Gastroesophageal sphincter (tissue), 4 donors: ENCODE results near the gene CSN1S1. TPM values are rescaled to one million over a fixed set of nuclear protein-coding genes. Genes with fewer than 3 reads are reported as not detected.

ENCODE experiments used
- ATAC-seq: fragments of 150-250 bp; one replicate; pipeline ENCODE4 v1.9.1; 2016; ENCODE audit warnings: mild to moderate bottlenecking, moderate library complexity
- H3K27ac ChIP-seq, 4 donors: fragments of 200-600 bp; sonication (generic) in 3 of 4; 1 replicate in 3 of 4; 2 replicates in 1 of 4; pipeline ENCODE4 v1.5.1; 2016 to 2019
- H3K27me3 ChIP-seq: fragments of 200-600 bp; sonication (generic); one replicate; pipeline ENCODE4 v1.5.1; 2019
- H3K36me3 ChIP-seq, 2 donors: fragments of 200-600 bp; sonication (generic); one replicate each; pipeline ENCODE4 v1.5.1; 2019; ENCODE audit warnings: control low read depth in 1 of 2
- H3K4me1 ChIP-seq, 3 donors: fragments of 200-600 bp; sonication (generic); 1 replicate in 2 of 3; 2 replicates in 1 of 3; pipeline ENCODE4 v1.5.1; 2016 to 2019; ENCODE audit warnings: control low read depth in 2 of 3
- H3K4me3 ChIP-seq, 2 donors: fragments of 200-600 bp; sonication (generic); one replicate each; pipeline ENCODE4 v1.5.1; 2019; ENCODE audit warnings: mild to moderate bottlenecking in 1 of 2, moderate library complexity in 1 of 2
- H3K9me3 ChIP-seq, 3 donors: fragments of 200-600 bp; sonication (generic); one replicate each; pipeline ENCODE4 v1.5.1; 2017 to 2019; ENCODE audit warnings: control low read depth in 2 of 3
- CTCF ChIP-seq, 4 experiments: fragments of 200-600 bp in 2 of 4; fragments of 450-650 bp in 2 of 4; sonication (generic) in 1 of 4; IDR thresholded peaks; one replicate each; pipeline ENCODE4 v1.5.1; 2017 to 2019; ENCODE audit warnings: antibody characterized with exemption in 4 of 4, mild to moderate bottlenecking in 2 of 4, moderate library complexity in 2 of 4
- EP300 ChIP-seq: sonication (generic); formaldehyde crosslinking; IDR thresholded peaks from one replicate; pipeline ENCODE4 v1.6.1; 2017; ENCODE audit warnings: antibody characterized with exemption, mild to moderate bottlenecking
- POLR2A ChIP-seq, 2 donors: fragments of 450-650 bp; IDR thresholded peaks; one replicate each; pipeline ENCODE4 v1.6.1; 2017; ENCODE audit warnings: antibody characterized with exemption in 2 of 2, mild to moderate bottlenecking in 2 of 2, moderate library complexity in 1 of 2
- POLR2AphosphoS5 ChIP-seq: sonication (generic); formaldehyde crosslinking; IDR thresholded peaks from one replicate; pipeline ENCODE4 v1.6.1; 2017; ENCODE audit warnings: antibody characterized with exemption
- WGBS, 2 donors: methylation state at CpG; one replicate each; pipeline ENCODE4 v1.1.5; 2018; ENCODE audit warnings: low coverage in 1 of 2; 5-methylcytosine and 5-hydroxymethylcytosine counted together
- total RNA-seq, 4 donors: library from RNA; depleted of rRNA; stranded (reverse); fragments of >200 nt; gene quantifications; one replicate each; pipeline ENCODE4 v1.1.0, GENCODE V29; 2016

CSN1S1 gene
- total RNA-seq, 4 donors from 2014 or later, result not detected

- Histone ChIP-seq H3K27me3 (no peaks in the 10 kb centered on the region), H3K4me1 (peaks cover 0 to 11% (median 0%) of the 10 kb centered on the region in 3 donors), H3K36me3 (no peaks in the 10 kb centered on the region), H3K4me3 (no peak overlapping the region), H3K27ac (no peak overlapping the region), H3K9me3 (no peaks in the 10 kb centered on the region)
- ATAC-seq, result peak; percentile 46
- no peak for TF ChIP-seq POLR2A (IDR thresholded peaks at IDR 0.05)
- TF ChIP-seq POLR2AphosphoS5, result no peak
- no peak for TF ChIP-seq EP300
- TF ChIP-seq CTCF (IDR thresholded peaks at IDR 0.05), result no peak
- 13 to 15% methylated on average over 2 of the region's 2 CpGs for WGBS, 2 donors
Measured at GRCh38 chr4:69984030-69984443, 53.2 kb downstream of the CSN1S1 start.

DNA sequence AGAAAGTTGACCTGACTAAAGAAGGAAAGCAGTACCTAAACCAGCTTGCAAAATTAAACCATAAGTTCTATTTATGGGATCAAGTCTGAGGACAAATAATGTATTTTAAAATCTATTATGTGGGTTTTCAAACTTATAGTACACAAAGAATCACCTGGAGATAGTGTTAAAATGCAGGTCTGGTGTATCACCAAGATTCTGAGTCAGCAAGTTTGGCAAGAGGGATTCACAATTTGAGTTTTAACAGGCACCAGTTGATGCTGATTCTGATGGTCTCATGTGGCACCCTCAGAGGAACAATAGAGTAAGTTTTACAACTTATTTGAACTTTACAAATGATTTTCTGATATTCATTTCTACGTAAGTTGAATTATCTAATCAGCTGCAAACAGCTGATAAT, 55.8 kb downstream of the CSN1S1 start:
- Histone ChIP-seq H3K9me3 (no peaks in the 10 kb centered on the region), H3K4me1 (peaks cover 0 to 11% (median 0%) of the 10 kb centered on the region in 3 donors), H3K36me3 (no peaks in the 10 kb centered on the region), H3K27ac (no peak overlapping the region), H3K4me3 (no peak overlapping the region), H3K27me3 (no peaks in the 10 kb centered on the region)
- WGBS, 2 donors, result 82 to 88% methylated on average over 1 of the region's 1 CpG
- TF ChIP-seq POLR2A (IDR thresholded peaks at IDR 0.05) (no peak), POLR2AphosphoS5 (no peak), CTCF (IDR thresholded peaks at IDR 0.05) (no peak), EP300 (no peak)
- no peak for ATAC-seq

- WGBS, 2 donors, result 59 to 66% methylated on average over 4 of the region's 4 CpGs
- Histone ChIP-seq H3K27me3 (no peaks in the 10 kb centered on the region), H3K36me3 (no peaks in the 10 kb centered on the region), H3K4me1 (no peaks in the 10 kb centered on the region), H3K9me3 (no peaks in the 10 kb centered on the region), H3K27ac (no peak overlapping the region), H3K4me3 (no peak overlapping the region)
- TF ChIP-seq EP300 (no peak), POLR2AphosphoS5 (no peak), CTCF (IDR thresholded peaks at IDR 0.05) (no peak), POLR2A (IDR thresholded peaks at IDR 0.05) (no peak)
- ATAC-seq, result no peak
Measured at GRCh38 chr4:69991016-69991415, 60.1 kb downstream of the CSN1S1 start.

GRCh38 chr4:69994782-69995181, 63.9 kb downstream of the CSN1S1 start:
- ATAC-seq, result no peak
- no peaks in the 10 kb centered on the region for H3K4me1 ChIP-seq
- WGBS, 2 donors, result 91 to 92% methylated on average over 4 to 5 of the region's 5 CpGs
- TF ChIP-seq EP300 (no peak), POLR2A (IDR thresholded peaks at IDR 0.05) (no peak)
- H3K36me3 ChIP-seq, result no peaks in the 10 kb centered on the region
- H3K27me3 ChIP-seq, result no peaks in the 10 kb centered on the region
- no peak overlapping the region for H3K27ac ChIP-seq
- H3K9me3 ChIP-seq, result no peaks in the 10 kb centered on the region
- H3K4me3 ChIP-seq, result no peak overlapping the region

- TF ChIP-seq POLR2AphosphoS5, result no peak
- no peak for TF ChIP-seq EP300
- no peak for TF ChIP-seq CTCF (IDR thresholded peaks at IDR 0.05)
- TF ChIP-seq POLR2A (IDR thresholded peaks at IDR 0.05), result no peak
- ATAC-seq, result no peak
- Histone ChIP-seq H3K9me3 (no peaks in the 10 kb centered on the region), H3K36me3 (no peaks in the 10 kb centered on the region), H3K27me3 (no peaks in the 10 kb centered on the region), H3K4me3 (no peak within 1 kb of the TSS), H3K27ac (no peak within 1 kb of the TSS), H3K4me1 (no peaks in the 10 kb centered on the region)
- 62 to 68% methylated on average over 2 to 3 of the region's 3 CpGs for WGBS, 2 donors
Measured at GRCh38 chr4:69995526-69996016, 64.7 kb downstream of the CSN1S1 start, which contains the start of gene STATH. Gene STATH (plus strand): TSS chr4:69995966. CDS start chr4:69998438, 2,472 bp downstream.

Other genes starting within 250 kb of the CSN1S1 start
- 1 to 10 TPM in 1 of 4 donors, under 1 TPM in 3; 0.27 to 1.3 (median 0.87) TPM for gene SULT1B1, start 170.4 kb upstream of the CSN1S1 start, total RNA-seq
- not detected for gene SULT1E1, start 70.9 kb upstream of the CSN1S1 start, total RNA-seq
- gene CSN2, start 34.7 kb downstream of the CSN1S1 start, total RNA-seq, result not detected
- gene STATH, start 64.9 kb downstream of the CSN1S1 start, total RNA-seq, result not detected
- not detected for gene HTN3, start 97.4 kb downstream of the CSN1S1 start, total RNA-seq
- not detected for gene HTN1, start 119.4 kb downstream of the CSN1S1 start, total RNA-seq
- gene PRR27, start 223.2 kb downstream of the CSN1S1 start, total RNA-seq, result not detected